Bronchial epithelial cell (primary cell): ENCODE results near the gene GABRB3. TPM values are rescaled to one million over a fixed set of nuclear protein-coding genes. Genes with fewer than 3 reads are reported as not detected.

Source experiments
- DNase-seq: peaks from one replicate; pipeline ENCODE4 v3.0.0-alpha.2; 2010; ENCODE audit warnings: low read depth
- FAIRE-seq: peaks from 2 replicates; lab custom pipeline; 2011; peaks lifted over from hg19 to GRCh38; lab: Jason Lieb, UNC
- H3K27me3 ChIP-seq: 2 replicates; pipeline ENCODE4 v1.5.1; 2011; ENCODE audit warnings: low read length; ENCODE audit not compliant: control insufficient read depth, insufficient read depth
- H3K36me3 ChIP-seq: 2 replicates; pipeline ENCODE4 v1.5.1; 2011; ENCODE audit warnings: low read length; ENCODE audit not compliant: control insufficient read depth, insufficient read depth
- H3K4me3 ChIP-seq: 2 replicates; pipeline ENCODE4 v1.5.1; 2011; ENCODE audit warnings: mild to moderate bottlenecking, low read depth, low read length, control low read depth
- CTCF ChIP-seq: IDR thresholded peaks from 2 replicates; pipeline ENCODE4 v1.5.1; 2011; ENCODE audit warnings: mild to moderate bottlenecking, moderate library complexity, low read length, control low read depth, inconsistent platforms; ENCODE audit not compliant: insufficient read depth, severe bottlenecking
- total RNA-seq: library from RNA; depleted of rRNA; stranded (reverse); fragments of >200 nt; gene quantifications from 2 replicates; pipeline ENCODE4 v1.2.1, GENCODE V29; 2014

The GABRB3 gene
- total RNA-seq, 1 donor from 2014 or later = 1.1 TPM

DNA sequence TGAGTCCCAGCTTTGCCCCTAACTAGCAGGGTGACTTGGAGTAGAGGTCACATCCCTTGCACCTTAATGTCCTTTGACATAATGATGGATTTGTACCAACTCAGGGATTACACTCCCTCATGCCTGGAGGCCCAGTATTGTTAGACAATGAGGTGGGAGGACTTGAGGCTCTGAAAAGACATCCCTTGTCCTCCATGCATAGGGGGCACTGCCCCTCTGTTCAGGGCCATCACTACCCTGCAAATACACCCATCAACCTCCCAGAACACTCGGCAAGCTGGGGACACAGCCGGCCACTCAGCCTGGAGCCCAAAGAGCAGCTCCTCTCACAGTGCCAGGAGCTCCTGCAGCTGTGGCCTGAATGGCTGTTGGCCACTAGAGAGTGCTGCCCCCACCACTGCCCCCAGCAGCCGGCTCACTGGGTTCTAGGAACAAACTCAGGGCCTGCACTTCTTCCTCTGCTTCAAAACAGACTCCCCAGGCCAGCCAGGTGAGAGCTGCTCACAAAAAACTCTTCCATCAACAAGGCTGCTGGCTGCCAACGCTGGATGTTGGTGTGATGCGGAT is 90.2 kb downstream of the GABRB3 start:
- TF ChIP-seq CTCF = no peak
- no peaks in the 10 kb centered on the region for H3K27me3 ChIP-seq
- FAIRE-seq (no peak), DNase-seq (no peak)
- H3K36me3 ChIP-seq = no peaks in the 10 kb centered on the region
- H3K4me3 ChIP-seq = no peak overlapping the region

DNA sequence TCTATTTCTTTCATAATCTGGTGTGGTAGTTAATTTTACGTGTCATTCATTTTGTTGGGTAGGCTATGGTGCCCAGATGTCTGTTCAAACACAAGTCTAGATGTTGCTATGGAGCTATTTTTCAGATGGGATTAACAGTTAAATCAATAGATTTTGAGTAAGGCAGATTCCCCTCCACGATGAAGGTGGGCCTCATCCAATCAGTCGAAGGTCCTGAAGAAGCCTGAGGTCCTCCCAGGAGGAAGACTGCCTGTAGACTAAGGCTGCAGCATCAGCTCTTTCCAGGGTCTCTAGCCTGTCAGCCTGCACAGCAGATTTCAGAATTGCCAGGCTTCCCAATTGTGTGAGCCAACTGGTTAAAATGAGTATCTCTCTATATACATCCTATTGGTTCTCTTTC is 92.9 kb downstream of the GABRB3 start:
- no peak for TF ChIP-seq CTCF
- no peaks in the 10 kb centered on the region for H3K36me3 ChIP-seq
- no peak overlapping the region for H3K4me3 ChIP-seq
- H3K27me3 ChIP-seq = no peaks in the 10 kb centered on the region
- DNase-seq (no peak), FAIRE-seq (no peak)

- no peak overlapping the region for H3K4me3 ChIP-seq
- FAIRE-seq = no peak
- DNase-seq = no peak
- no peak for TF ChIP-seq CTCF
- no peaks in the 10 kb centered on the region for H3K36me3 ChIP-seq
- no peaks in the 10 kb centered on the region for H3K27me3 ChIP-seq
These were observed 96.8 kb downstream of the GABRB3 start for GRCh38 chr15:26676115-26676514.

GRCh38 chr15:26674467-26674866 is 98.4 kb downstream of the GABRB3 start:
- Histone ChIP-seq H3K4me3 (no peak overlapping the region), H3K36me3 (no peaks in the 10 kb centered on the region), H3K27me3 (no peaks in the 10 kb centered on the region)
- FAIRE-seq (no peak), DNase-seq (no peak)
- no peak for TF ChIP-seq CTCF

DNA sequence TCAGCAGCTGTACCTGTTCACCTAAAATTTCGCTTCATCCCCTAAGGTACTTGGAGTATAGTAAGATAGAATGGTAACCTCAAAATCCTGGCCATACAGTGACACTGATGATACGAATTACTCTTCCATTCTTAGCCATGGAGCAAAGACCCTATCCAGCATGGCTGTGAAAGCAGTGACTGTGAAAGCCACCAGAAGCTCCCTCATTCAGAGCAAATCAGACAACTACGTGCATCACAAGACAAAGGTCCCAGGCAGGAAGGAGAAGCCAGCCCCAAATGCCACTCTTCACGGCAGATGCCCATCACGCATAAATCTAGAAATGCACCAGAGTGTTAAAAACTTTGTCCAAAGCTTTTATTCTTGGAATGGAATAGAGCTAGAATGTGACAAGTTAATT is 99.4 kb downstream of the GABRB3 start:
- Histone ChIP-seq H3K36me3 (no peaks in the 10 kb centered on the region), H3K4me3 (no peak overlapping the region), H3K27me3 (no peaks in the 10 kb centered on the region)
- DNase-seq (no peak), FAIRE-seq (no peak)
- no peak for TF ChIP-seq CTCF

GRCh38 chr15:26670116-26670515 is 102.8 kb downstream of the GABRB3 start:
- Histone ChIP-seq H3K36me3 (no peaks in the 10 kb centered on the region), H3K4me3 (no peak overlapping the region), H3K27me3 (no peaks in the 10 kb centered on the region)
- no peak for DNase-seq
- TF ChIP-seq CTCF = no peak
- FAIRE-seq = no peak
